ENCODE results near the gene ZNF652. TPM values are rescaled to one million over a fixed set of nuclear protein-coding genes. Genes with fewer than 3 reads are reported as not detected.
"Not testable (repeated sequence)": the region's sequence is repeated elsewhere in the genome, so short reads cannot be mapped to it uniquely, and the experiment has no call there.

Gene ZNF652
- total RNA-seq, 5 donors from 2014 or later (not counting 1 experiment from before 2014, with no cell fraction given), result 51.0 to 61.0 (median 57.1) TPM

DNA sequence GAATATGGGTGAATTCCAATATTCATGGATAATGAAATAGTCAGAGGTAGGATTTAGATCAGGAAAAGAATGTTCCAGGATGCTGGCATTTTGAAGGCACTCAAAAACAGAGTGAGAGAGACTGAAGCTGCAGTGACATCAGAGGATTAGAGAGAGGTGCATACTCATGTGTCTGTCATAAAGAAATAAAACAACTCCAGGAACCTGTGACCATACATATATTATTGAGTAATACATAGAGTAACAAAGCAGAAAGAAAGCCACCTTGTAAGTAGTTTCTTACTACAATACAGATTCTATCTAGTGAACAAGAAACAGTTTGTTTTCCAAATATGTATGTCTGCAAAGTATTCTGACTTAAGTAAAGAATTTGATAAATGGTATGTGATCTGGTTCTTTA lies 69.1 kb downstream of the ZNF652 start:
- H3K9me3 ChIP-seq, result no peaks in the 10 kb centered on the region
- no peaks in the 10 kb centered on the region for H3K4me1 ChIP-seq (ENCODE audit: control insufficient read depth in 1 of 2, extremely low read depth in 1 of 2, insufficient read depth in 2 of 2, low read length in 2 of 2)
- H3K27me3 ChIP-seq (replicated peaks in 1 of 2; ENCODE audit: control insufficient read depth in 2 of 2, extremely low read depth in 1 of 2, insufficient read depth in 2 of 2, low read length in 1 of 2), result no peaks in the 10 kb centered on the region
- ChIA-PET CTCF (interaction anchor here (0.7 to 1.0 kb wide), 2 partner anchors 81 to 227 kb away, joined by 3 to 5 read pairs; no protein-coding TSS in a partner anchor), POLR2A (no interaction called here)
- H3K27ac ChIP-seq (ENCODE audit: low read length), result no peak overlapping the region
- Mint-ChIP-seq H3K27me3 (no peaks in the 10 kb centered on the region), H3K4me3 (no peak overlapping the region), H3K36me3 (peaks cover 8% of the 10 kb centered on the region), H3K27ac (peak overlapping the region in 1 of 2 donors; percentile 8), H3K9me3 (no peaks in the 10 kb centered on the region), H3K4me1 (peaks cover 0 to 6% (median 2%) of the 10 kb centered on the region in 3 donors)
- no peak overlapping the region for H3K4me3 ChIP-seq (ENCODE audit: control insufficient read depth in 1 of 2, extremely low read depth in 1 of 2, low read length in 1 of 2)
- H3K36me3 ChIP-seq (ENCODE audit: control insufficient read depth in 2 of 2, extremely low read depth in 1 of 2, insufficient read depth in 1 of 2, low read length in 1 of 2), result peaks cover 0 to 15% of the 10 kb centered on the region in 2 donors
- DNase-seq (no peak), ATAC-seq (replicated peaks in 1 of 4) (no peak)

DNA sequence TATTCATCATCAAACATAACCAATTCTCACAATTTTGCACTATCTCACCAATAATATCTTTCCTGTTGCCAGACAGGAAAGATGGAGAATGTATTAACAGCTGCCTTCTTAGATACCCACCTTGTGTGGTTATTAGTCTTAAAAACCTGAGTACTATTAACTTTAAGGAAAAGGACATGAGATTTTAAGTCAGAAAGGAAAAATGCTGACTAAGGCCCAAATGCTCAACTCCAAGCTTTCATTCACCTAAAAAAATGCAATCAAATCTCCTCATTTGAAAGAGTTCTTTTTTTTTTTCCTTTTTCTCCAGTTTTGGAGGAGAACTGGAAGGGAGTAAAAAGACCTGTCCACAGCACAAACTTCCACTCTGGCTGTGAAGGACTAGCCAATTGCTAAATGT lies 70.1 kb downstream of the ZNF652 start:
- ChIA-PET CTCF (interaction anchor here (0.7 to 2.7 kb wide), 2 partner anchors 112 to 228 kb away, joined by 3 to 10 read pairs; no protein-coding TSS in a partner anchor), POLR2A (interaction anchor here in 1 of 2 donors (0.6 kb wide), 1 partner anchor 912 kb away, joined by 3 read pairs; no protein-coding TSS in a partner anchor)
- Histone ChIP-seq H3K36me3 (ENCODE audit: control insufficient read depth in 2 of 2, extremely low read depth in 1 of 2, insufficient read depth in 1 of 2, low read length in 1 of 2) (peaks cover 0 to 9% of the 10 kb centered on the region in 2 donors), H3K4me1 (ENCODE audit: control insufficient read depth in 1 of 2, extremely low read depth in 1 of 2, insufficient read depth in 2 of 2, low read length in 2 of 2) (no peaks in the 10 kb centered on the region), H3K27me3 (replicated peaks in 1 of 2; ENCODE audit: control insufficient read depth in 2 of 2, extremely low read depth in 1 of 2, insufficient read depth in 2 of 2, low read length in 1 of 2) (no peaks in the 10 kb centered on the region), H3K27ac (ENCODE audit: low read length) (no peak overlapping the region), H3K9me3 (no peaks in the 10 kb centered on the region), H3K4me3 (ENCODE audit: control insufficient read depth in 1 of 2, extremely low read depth in 1 of 2, low read length in 1 of 2) (no peak overlapping the region)
- Mint-ChIP-seq H3K4me1 (peaks cover 0 to 6% (median 2%) of the 10 kb centered on the region in 3 donors), H3K9me3 (no peaks in the 10 kb centered on the region), H3K4me3 (no peak overlapping the region), H3K27ac (no peak overlapping the region), H3K36me3 (peaks cover 8% of the 10 kb centered on the region), H3K27me3 (no peaks in the 10 kb centered on the region)
- DNase-seq (no peak), ATAC-seq (replicated peaks in 1 of 4) (no peak)

DNA sequence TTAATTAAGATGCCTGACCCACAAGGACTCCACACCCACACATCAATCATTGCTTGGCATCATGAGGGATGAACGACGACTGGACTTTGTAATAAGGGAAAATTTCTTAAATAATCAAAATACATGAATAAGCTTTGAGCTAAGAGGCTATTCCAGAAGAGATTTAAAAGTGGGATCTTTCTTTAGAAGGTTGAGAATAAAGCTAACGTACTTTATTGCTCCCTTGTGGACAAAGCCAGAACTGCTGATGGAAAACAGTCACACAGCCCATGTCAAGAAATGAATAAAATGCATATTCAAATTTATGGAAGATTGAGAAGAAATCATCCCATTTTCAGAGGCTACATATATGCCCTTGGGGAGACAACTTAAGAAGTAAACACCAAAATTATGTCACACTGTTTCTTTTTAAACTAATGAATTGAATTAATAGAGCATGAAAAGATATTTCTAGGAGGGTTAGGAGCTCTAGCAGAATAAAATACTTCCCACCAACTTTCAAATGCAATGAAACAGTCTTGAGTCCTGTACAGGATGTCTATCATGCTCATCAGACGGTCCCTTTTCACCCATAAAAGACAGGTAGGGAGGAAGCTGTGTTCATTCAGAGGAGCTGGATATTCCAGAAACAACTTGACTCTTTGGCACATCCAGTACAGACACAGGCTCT lies 71.2 kb downstream of the ZNF652 start:
- WGBS (ENCODE audit: insufficient coverage), result no CpG with 5 or more reads among the region's 4 CpGs
- Mint-ChIP-seq H3K4me1 (peaks cover 0 to 6% (median 2%) of the 10 kb centered on the region in 3 donors), H3K9me3 (no peaks in the 10 kb centered on the region), H3K27ac (no peak overlapping the region), H3K27me3 (no peaks in the 10 kb centered on the region), H3K36me3 (peaks cover 8% of the 10 kb centered on the region), H3K4me3 (no peak overlapping the region)
- H3K9me3 ChIP-seq, result no peaks in the 10 kb centered on the region
- no peaks in the 10 kb centered on the region for H3K4me1 ChIP-seq (ENCODE audit: control insufficient read depth in 1 of 2, extremely low read depth in 1 of 2, insufficient read depth in 2 of 2, low read length in 2 of 2)
- CTCF ChIA-PET, result interaction anchor here (0.8 to 2.7 kb wide), 3 partner anchors 100 to 111 kb away, joined by 4 to 10 read pairs (median 8); no protein-coding TSS in a partner anchor
- no peak for ATAC-seq (replicated peaks in 1 of 4)
- DNase-seq, result peak in 7 of 35 experiments; percentile 4 to 49 (median 8)
- POLR2A ChIA-PET, result no interaction called here
- no peak overlapping the region for H3K27ac ChIP-seq (ENCODE audit: low read length)
- peaks cover 0 to 3% of the 10 kb centered on the region in 2 experiments for H3K27me3 ChIP-seq (replicated peaks in 1 of 2; ENCODE audit: control insufficient read depth in 2 of 2, extremely low read depth in 1 of 2, insufficient read depth in 2 of 2, low read length in 1 of 2)
- peaks cover 0 to 4% of the 10 kb centered on the region in 2 donors for H3K36me3 ChIP-seq (ENCODE audit: control insufficient read depth in 2 of 2, extremely low read depth in 1 of 2, insufficient read depth in 1 of 2, low read length in 1 of 2)
- no peak overlapping the region for H3K4me3 ChIP-seq (ENCODE audit: control insufficient read depth in 1 of 2, extremely low read depth in 1 of 2, low read length in 1 of 2)

DNA sequence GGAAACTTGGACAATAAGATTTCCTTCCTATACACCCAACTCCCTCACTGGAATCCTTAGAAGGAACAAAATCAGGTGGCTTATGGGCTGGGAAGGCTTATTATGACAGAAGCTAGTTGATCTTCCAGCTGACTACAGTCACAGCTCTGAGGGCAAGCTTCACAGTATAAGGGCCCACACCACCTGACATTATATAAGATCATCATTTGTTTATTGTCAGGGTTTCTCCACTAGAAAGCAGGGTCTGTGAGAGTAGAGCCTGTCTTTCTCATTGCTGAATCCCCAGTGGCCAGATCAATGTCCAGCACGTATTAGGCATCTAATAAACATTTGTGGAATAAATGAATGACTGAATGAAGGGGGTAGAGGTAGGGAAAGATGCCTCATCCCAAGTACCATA lies 73.7 kb downstream of the ZNF652 start:
- Histone ChIP-seq H3K4me3 (ENCODE audit: control insufficient read depth in 1 of 2, extremely low read depth in 1 of 2, low read length in 1 of 2) (no peak overlapping the region), H3K9me3 (no peaks in the 10 kb centered on the region), H3K4me1 (ENCODE audit: control insufficient read depth in 1 of 2, extremely low read depth in 1 of 2, insufficient read depth in 2 of 2, low read length in 2 of 2) (no peaks in the 10 kb centered on the region), H3K36me3 (ENCODE audit: control insufficient read depth in 2 of 2, extremely low read depth in 1 of 2, insufficient read depth in 1 of 2, low read length in 1 of 2) (peaks cover 0 to 3% of the 10 kb centered on the region in 2 donors), H3K27ac (ENCODE audit: low read length) (no peak overlapping the region), H3K27me3 (replicated peaks in 1 of 2; ENCODE audit: control insufficient read depth in 2 of 2, extremely low read depth in 1 of 2, insufficient read depth in 2 of 2, low read length in 1 of 2) (peaks cover 0 to 6% of the 10 kb centered on the region in 2 experiments)
- POLR2A ChIA-PET, result no interaction called here
- Mint-ChIP-seq H3K4me3 (no peak overlapping the region), H3K27me3 (no peaks in the 10 kb centered on the region), H3K9me3 (no peaks in the 10 kb centered on the region), H3K27ac (no peak overlapping the region), H3K4me1 (peaks cover 0 to 6% (median 0%) of the 10 kb centered on the region in 3 donors), H3K36me3 (peaks cover 8% of the 10 kb centered on the region)
- WGBS (ENCODE audit: insufficient coverage), result no CpG with 5 or more reads among the region's 1 CpG
- ATAC-seq (replicated peaks in 1 of 4) (no peak), DNase-seq (no peak)
- CTCF ChIA-PET, result no interaction called here

DNA sequence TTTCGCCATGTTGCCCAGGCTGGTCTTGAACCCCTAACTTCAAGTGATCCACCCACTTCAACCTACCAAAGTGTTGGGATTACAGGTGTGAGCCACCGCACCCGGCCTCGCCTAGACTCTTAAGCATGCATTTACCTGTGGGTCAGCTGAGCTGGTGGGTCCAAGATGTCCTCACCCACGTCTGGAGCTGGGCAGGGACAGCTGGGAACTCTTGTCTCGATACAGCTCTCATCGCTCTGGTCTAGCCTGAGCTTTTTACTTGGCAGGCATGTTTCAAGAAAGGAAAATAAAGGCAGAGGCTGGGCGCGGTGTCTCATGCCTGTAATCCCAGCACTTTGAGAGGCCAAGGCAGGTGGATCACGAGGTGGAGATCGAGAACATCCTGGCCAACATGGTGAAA lies 74.6 kb downstream of the ZNF652 start:
- Mint-ChIP-seq H3K27ac (no peak overlapping the region), H3K27me3 (peaks cover 0 to under 1% of the 10 kb centered on the region in 2 donors), H3K36me3 (peaks cover 8% of the 10 kb centered on the region), H3K9me3 (no peaks in the 10 kb centered on the region), H3K4me3 (no peak overlapping the region), H3K4me1 (peaks cover 0 to 5% (median 0%) of the 10 kb centered on the region in 3 donors)
- Histone ChIP-seq H3K27me3 (replicated peaks in 1 of 2; ENCODE audit: control insufficient read depth in 2 of 2, extremely low read depth in 1 of 2, insufficient read depth in 2 of 2, low read length in 1 of 2) (peaks cover 0 to 6% of the 10 kb centered on the region in 2 experiments), H3K4me3 (ENCODE audit: control insufficient read depth in 1 of 2, extremely low read depth in 1 of 2, low read length in 1 of 2) (no peak overlapping the region), H3K27ac (ENCODE audit: low read length) (no peak overlapping the region), H3K36me3 (ENCODE audit: control insufficient read depth in 2 of 2, extremely low read depth in 1 of 2, insufficient read depth in 1 of 2, low read length in 1 of 2) (no peaks in the 10 kb centered on the region), H3K4me1 (ENCODE audit: control insufficient read depth in 1 of 2, extremely low read depth in 1 of 2, insufficient read depth in 2 of 2, low read length in 2 of 2) (no peaks in the 10 kb centered on the region), H3K9me3 (no peaks in the 10 kb centered on the region)
- ATAC-seq (replicated peaks in 1 of 4), result no peak
- CTCF ChIA-PET, result interaction anchor here in 1 of 2 donors (0.7 kb wide), 1 partner anchor 30 kb away, joined by 3 read pairs; no protein-coding TSS in a partner anchor
- POLR2A ChIA-PET, result no interaction called here
- WGBS (ENCODE audit: insufficient coverage), result 98% methylated on average over 8 of the region's 11 CpGs
- no peak for DNase-seq

DNA sequence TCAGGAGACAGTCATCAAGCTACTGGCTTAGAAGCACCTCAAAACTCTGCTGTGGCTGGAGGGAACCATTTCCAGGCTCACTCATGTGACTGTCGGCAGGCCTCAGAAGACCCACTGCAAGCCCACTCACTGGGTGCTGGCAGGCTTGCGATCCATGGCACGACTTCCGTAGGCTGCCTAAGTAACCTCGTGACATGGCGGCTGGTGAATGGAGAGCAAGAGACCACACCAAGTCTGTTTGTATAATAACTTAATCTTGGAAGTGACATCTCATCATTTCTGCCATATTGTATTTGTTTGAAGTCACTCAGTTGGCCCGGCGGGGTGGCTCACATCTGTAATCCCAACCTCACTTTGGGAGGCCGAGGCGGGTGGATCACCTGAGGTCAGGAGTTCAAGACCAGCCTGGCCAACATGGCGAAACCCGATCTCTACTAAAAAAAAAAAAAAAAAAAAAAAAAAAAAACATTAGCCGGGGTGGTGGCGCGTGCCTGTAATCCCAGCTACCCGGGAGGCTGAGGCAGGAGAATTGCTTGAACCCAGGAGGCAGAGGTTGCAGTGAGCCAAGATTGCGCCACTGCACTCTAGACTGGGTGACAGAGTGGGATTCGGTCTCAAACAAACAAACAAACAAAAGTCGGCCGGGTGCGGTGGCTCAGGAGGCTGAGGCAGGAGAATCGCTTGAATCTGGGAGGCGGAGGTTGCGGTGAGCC lies 75.6 kb downstream of the ZNF652 start:
- H3K4me3 Mint-ChIP-seq; H3K27me3 Mint-ChIP-seq; H3K27me3 ChIP-seq (replicated peaks in 1 of 2; ENCODE audit: control insufficient read depth in 2 of 2, extremely low read depth in 1 of 2, insufficient read depth in 2 of 2, low read length in 1 of 2); ATAC-seq (replicated peaks in 1 of 4); POLR2A ChIA-PET; H3K9me3 Mint-ChIP-seq; H3K36me3 Mint-ChIP-seq; H3K4me1 Mint-ChIP-seq; DNase-seq; H3K4me1 ChIP-seq (ENCODE audit: control insufficient read depth in 1 of 2, extremely low read depth in 1 of 2, insufficient read depth in 2 of 2, low read length in 2 of 2); H3K27ac ChIP-seq (ENCODE audit: low read length); H3K27ac Mint-ChIP-seq; H3K36me3 ChIP-seq (ENCODE audit: control insufficient read depth in 2 of 2, extremely low read depth in 1 of 2, insufficient read depth in 1 of 2, low read length in 1 of 2); H3K4me3 ChIP-seq (ENCODE audit: control insufficient read depth in 1 of 2, extremely low read depth in 1 of 2, low read length in 1 of 2); H3K9me3 ChIP-seq: not testable (repeated sequence)
- WGBS (ENCODE audit: insufficient coverage), result 92% methylated on average over 13 of the region's 24 CpGs
- CTCF ChIA-PET, result interaction anchor here in 1 of 2 donors (0.6 kb wide), 2 partner anchors 592 to 611 kb away, joined by 3 to 4 read pairs; no protein-coding TSS in a partner anchor

All from T-cell (primary cell).